Natural killer cell (primary cell): ENCODE results near the gene NTN4. TPM values are rescaled to one million over a fixed set of nuclear protein-coding genes. Genes with fewer than 3 reads are reported as not detected.

Experiments used
- ATAC-seq, 3 donors: fragments of 150-1000 bp in 2 of 3; fragments of 200-7000 bp in 1 of 3; cut with Tn5 transposase; 1 replicate in 1 of 3; 2 replicates in 2 of 3; pipeline ENCODE4 v1.10.0; 2021; ENCODE audit warnings: mild to moderate bottlenecking in 2 of 3, moderate library complexity in 2 of 3
- DNase-seq, 2 donors: peaks; one replicate each; pipeline versions ENCODE4 v3.0.0 to v3.0.0-alpha.2; 2013 to 2021; ENCODE audit warnings: mixed read lengths in 1 of 2
- H3K27ac ChIP-seq: one replicate; pipeline ENCODE4 v1.5.1; 2013; ENCODE audit warnings: mild to moderate bottlenecking, low read length
- H3K27me3 ChIP-seq: one replicate; pipeline ENCODE4 v1.6.1; 2013; ENCODE audit warnings: low read length; ENCODE audit not compliant: control insufficient read depth, insufficient read depth
- H3K36me3 ChIP-seq: one replicate; pipeline ENCODE4 v1.6.1; 2013; ENCODE audit warnings: low read length; ENCODE audit not compliant: control insufficient read depth, insufficient read depth
- H3K4me1 ChIP-seq: one replicate; pipeline ENCODE4 v1.6.1; 2013; ENCODE audit warnings: low read length; ENCODE audit not compliant: control insufficient read depth, insufficient read depth
- H3K4me3 ChIP-seq: one replicate; pipeline ENCODE4 v1.5.1; 2013; ENCODE audit warnings: low read length
- H3K9me3 ChIP-seq: one replicate; pipeline ENCODE4 v1.6.1; 2013; ENCODE audit warnings: low read length; ENCODE audit not compliant: control insufficient read depth, insufficient read depth
- H3K27ac Mint-ChIP-seq, 2 donors: one replicate each; pipeline ENCODE4 v1.8.0; 2022; ENCODE audit warnings: mild to moderate bottlenecking in 2 of 2, mixed read lengths in 2 of 2, moderate library complexity in 1 of 2
- H3K27me3 Mint-ChIP-seq, 2 donors: one replicate each; pipeline ENCODE4 v1.8.0; 2022; ENCODE audit warnings: low read depth in 2 of 2, mixed read lengths in 2 of 2
- H3K36me3 Mint-ChIP-seq: one replicate; pipeline ENCODE4 v1.8.0; 2022; ENCODE audit warnings: mixed read lengths
- H3K4me1 Mint-ChIP-seq, 2 donors: one replicate each; pipeline ENCODE4 v1.8.0; 2022; ENCODE audit warnings: mixed read lengths in 2 of 2
- H3K4me3 Mint-ChIP-seq: one replicate; pipeline ENCODE4 v1.8.0; 2022; ENCODE audit warnings: mild to moderate bottlenecking, moderate library complexity, mixed read lengths
- H3K9me3 Mint-ChIP-seq, 2 donors: one replicate each; pipeline ENCODE4 v1.8.0; 2022; ENCODE audit warnings: mixed read lengths in 2 of 2
- CTCF ChIP-seq: fragments of 200-600 bp; IDR thresholded peaks from one replicate; pipeline ENCODE4 v1.8.0; 2022; ENCODE audit warnings: antibody characterized with exemption
- WGBS: methylation state at CpG from one replicate; pipeline ENCODE4 v1.1.7; 2013; ENCODE audit warnings: missing lambda C conversion rate; ENCODE audit not compliant: insufficient coverage; 5-methylcytosine and 5-hydroxymethylcytosine counted together
- intact Hi-C: fragments of 100-400 bp; cut with micrococcal nuclease; formaldehyde crosslinking; loops from one replicate; pipeline ENCODE4 v1.14.2; 2022
- total RNA-seq, 4 donors: library from RNA; stranded (reverse); fragments of 120-200 nt in 1 of 4; gene quantifications; one replicate each; pipeline versions ENCODE4 v1.2.3 to v1.2.4, GENCODE V29; 2013 to 2022

Gene NTN4
- total RNA-seq, 3 donors from 2014 or later (not counting 1 experiment from before 2014, with no cell fraction given): 0.18 TPM; not detected in 2

- H3K9me3 ChIP-seq: no peaks in the 10 kb centered on the region
- H3K27ac Mint-ChIP-seq: no peak overlapping the region
- intact Hi-C loops: no loop called here
- H3K36me3 ChIP-seq: no peaks in the 10 kb centered on the region
- H3K27ac ChIP-seq: no peak overlapping the region
- no peaks in the 10 kb centered on the region for H3K36me3 Mint-ChIP-seq
- ATAC-seq (no peak), DNase-seq (no peak)
- no peak overlapping the region for H3K4me3 ChIP-seq
- 100% methylated on average over 1 of the region's 4 CpGs for WGBS
- no peak overlapping the region for H3K4me3 Mint-ChIP-seq
- peaks cover under 1 to 22% of the 10 kb centered on the region in 2 donors for H3K27me3 Mint-ChIP-seq
- H3K27me3 ChIP-seq: no peaks in the 10 kb centered on the region
- peaks cover 3 to 5% of the 10 kb centered on the region in 2 donors for H3K9me3 Mint-ChIP-seq
- TF ChIP-seq CTCF: no peak
- H3K4me1 Mint-ChIP-seq: no peaks in the 10 kb centered on the region
- H3K4me1 ChIP-seq: no peaks in the 10 kb centered on the region
These were observed 66.7 kb downstream of the NTN4 start for GRCh38 chr12:95723693-95724384.

GRCh38 chr12:95721320-95721719 is 69.2 kb downstream of the NTN4 start:
- TF ChIP-seq CTCF: no peak

GRCh38 chr12:95720146-95720545 is 70.4 kb downstream of the NTN4 start:
- no peak overlapping the region for H3K4me3 Mint-ChIP-seq
- H3K36me3 Mint-ChIP-seq: no peaks in the 10 kb centered on the region
- no peaks in the 10 kb centered on the region for H3K9me3 ChIP-seq
- ATAC-seq (no peak), DNase-seq (no peak)
- H3K27ac ChIP-seq: no peak overlapping the region
- H3K4me1 ChIP-seq: no peaks in the 10 kb centered on the region
- intact Hi-C loops: no loop called here
- WGBS: 87% methylated on average over 2 of the region's 4 CpGs
- no peaks in the 10 kb centered on the region for H3K36me3 ChIP-seq
- H3K27me3 Mint-ChIP-seq: peaks cover 6 to 24% of the 10 kb centered on the region in 2 donors
- H3K4me3 ChIP-seq: no peak overlapping the region
- no peaks in the 10 kb centered on the region for H3K4me1 Mint-ChIP-seq
- H3K9me3 Mint-ChIP-seq: no peaks in the 10 kb centered on the region
- H3K27ac Mint-ChIP-seq: no peak overlapping the region
- TF ChIP-seq CTCF: no peak
- H3K27me3 ChIP-seq: no peaks in the 10 kb centered on the region

More at GRCh38 chr12:95721320-95721719, 69.2 kb downstream of the NTN4 start:
- 86% methylated on average over 1 of the region's 2 CpGs for WGBS
- Histone ChIP-seq H3K27me3 (no peaks in the 10 kb centered on the region), H3K4me1 (no peaks in the 10 kb centered on the region), H3K9me3 (no peaks in the 10 kb centered on the region), H3K36me3 (no peaks in the 10 kb centered on the region), H3K27ac (no peak overlapping the region), H3K4me3 (no peak overlapping the region)
- H3K4me1 Mint-ChIP-seq: no peaks in the 10 kb centered on the region
- peaks cover 0 to 3% of the 10 kb centered on the region in 2 donors for H3K9me3 Mint-ChIP-seq
- ATAC-seq (no peak), DNase-seq (no peak)
- H3K4me3 Mint-ChIP-seq: no peak overlapping the region
- peaks cover 3 to 23% of the 10 kb centered on the region in 2 donors for H3K27me3 Mint-ChIP-seq
- H3K36me3 Mint-ChIP-seq: no peaks in the 10 kb centered on the region
- intact Hi-C loops: no loop called here
- H3K27ac Mint-ChIP-seq: no peak overlapping the region

GRCh38 chr12:95718772-95719171 is 71.8 kb downstream of the NTN4 start:
- no peak overlapping the region for H3K27ac Mint-ChIP-seq
- Histone ChIP-seq H3K4me1 (no peaks in the 10 kb centered on the region), H3K4me3 (no peak overlapping the region), H3K9me3 (no peaks in the 10 kb centered on the region), H3K27me3 (no peaks in the 10 kb centered on the region), H3K36me3 (no peaks in the 10 kb centered on the region), H3K27ac (no peak overlapping the region)
- H3K4me3 Mint-ChIP-seq: no peak overlapping the region
- H3K27me3 Mint-ChIP-seq: peaks cover 6 to 24% of the 10 kb centered on the region in 2 donors
- ATAC-seq: no peak
- intact Hi-C loops: no loop called here
- WGBS: 100% methylated on average over 1 of the region's 2 CpGs
- H3K36me3 Mint-ChIP-seq: no peaks in the 10 kb centered on the region
- no peaks in the 10 kb centered on the region for H3K4me1 Mint-ChIP-seq
- TF ChIP-seq CTCF: no peak
- no peak for DNase-seq
- H3K9me3 Mint-ChIP-seq: no peaks in the 10 kb centered on the region
